ENCODE measurements around the gene CUTC. TPM values are rescaled to one million over a fixed set of nuclear protein-coding genes. Genes with fewer than 3 reads are reported as not detected.

CUTC gene
- total and polyA plus RNA-seq, 4 donors: 13.0 to 24.7 (median 20.6) TPM

- DNase-seq (no peak), ATAC-seq (ENCODE audit: insufficient read depth, low FRiP score) (no peak)
- Histone ChIP-seq H3K27me3 (ENCODE audit: control insufficient read depth in 3 of 3, insufficient read depth in 3 of 3, low read length in 2 of 3) (no peaks in the 10 kb centered on the region), H3K36me3 (ENCODE audit: control insufficient read depth in 4 of 4, insufficient read depth in 4 of 4, low read length in 4 of 4) (no peaks in the 10 kb centered on the region), H3K9ac (ENCODE audit: insufficient read depth in 1 of 2, low read length in 2 of 2) (no peak overlapping the region), H3K4me3 (no peak overlapping the region), H3K9me3 (ENCODE audit: control insufficient read depth in 4 of 4, insufficient read depth in 3 of 4, low read length in 3 of 4) (no peaks in the 10 kb centered on the region), H3K4me1 (ENCODE audit: control insufficient read depth in 5 of 5, insufficient read depth in 5 of 5, low read length in 5 of 5) (peaks cover 0 to 4% (median 0%) of the 10 kb centered on the region in 5 donors), H3K27ac (ENCODE audit: low read depth in 1 of 2, low read length in 1 of 2) (no peak overlapping the region)
- WGBS, 2 donors: 89% methylated on average over 6 of the region's 6 CpGs
- TF ChIP-seq CTCF (IDR thresholded peaks at IDR 0.05; ENCODE audit: control extremely low read depth, extremely low read depth): no peak
Observed at GRCh38 chr10:99785646-99786045, 53.6 kb downstream of the CUTC start.

GRCh38 chr10:99787311-99787710 is 55.3 kb downstream of the CUTC start:
- no peak for TF ChIP-seq CTCF (IDR thresholded peaks at IDR 0.05; ENCODE audit: control extremely low read depth, extremely low read depth)
- Histone ChIP-seq H3K36me3 (ENCODE audit: control insufficient read depth in 4 of 4, insufficient read depth in 4 of 4, low read length in 4 of 4) (no peaks in the 10 kb centered on the region), H3K9ac (ENCODE audit: insufficient read depth in 1 of 2, low read length in 2 of 2) (no peak overlapping the region), H3K9me3 (ENCODE audit: control insufficient read depth in 4 of 4, insufficient read depth in 3 of 4, low read length in 3 of 4) (no peaks in the 10 kb centered on the region), H3K27me3 (ENCODE audit: control insufficient read depth in 3 of 3, insufficient read depth in 3 of 3, low read length in 2 of 3) (no peaks in the 10 kb centered on the region), H3K27ac (ENCODE audit: low read depth in 1 of 2, low read length in 1 of 2) (no peak overlapping the region), H3K4me3 (no peak overlapping the region), H3K4me1 (ENCODE audit: control insufficient read depth in 5 of 5, insufficient read depth in 5 of 5, low read length in 5 of 5) (peaks cover 0 to 4% (median 0%) of the 10 kb centered on the region in 5 donors)
- 76 to 88% methylated on average over 5 of the region's 5 CpGs for WGBS, 2 donors
- ATAC-seq (ENCODE audit: insufficient read depth, low FRiP score): no peak
- no peak for DNase-seq

GRCh38 chr10:99787782-99788445 is 55.9 kb downstream of the CUTC start:
- H3K4me1 ChIP-seq (ENCODE audit: control insufficient read depth in 5 of 5, insufficient read depth in 5 of 5, low read length in 5 of 5): peaks cover 0 to 4% (median 0%) of the 10 kb centered on the region in 5 donors
- no peak overlapping the region for H3K27ac ChIP-seq (ENCODE audit: low read depth in 1 of 2, low read length in 1 of 2)
- H3K27me3 ChIP-seq (ENCODE audit: control insufficient read depth in 3 of 3, insufficient read depth in 3 of 3, low read length in 2 of 3): no peaks in the 10 kb centered on the region
- TF ChIP-seq CTCF (IDR thresholded peaks at IDR 0.05; ENCODE audit: control extremely low read depth, extremely low read depth): no peak
- no peak for ATAC-seq (ENCODE audit: insufficient read depth, low FRiP score)
- H3K4me3 ChIP-seq: no peak overlapping the region
- no peaks in the 10 kb centered on the region for H3K9me3 ChIP-seq (ENCODE audit: control insufficient read depth in 4 of 4, insufficient read depth in 3 of 4, low read length in 3 of 4)
- whole genome bisulfite sequencing, 2 donors: 85 to 97% methylated on average over 7 of the region's 7 CpGs
- DNase-seq: no peak
- no peak overlapping the region for H3K9ac ChIP-seq (ENCODE audit: insufficient read depth in 1 of 2, low read length in 2 of 2)
- no peaks in the 10 kb centered on the region for H3K36me3 ChIP-seq (ENCODE audit: control insufficient read depth in 4 of 4, insufficient read depth in 4 of 4, low read length in 4 of 4)

All from lung (tissue), 12 donors.